Measurements from ENCODE around the gene ONECUT3. TPM values are rescaled to one million over a fixed set of nuclear protein-coding genes. Genes with fewer than 3 reads are reported as not detected.

The ONECUT3 gene
- total and polyA plus RNA-seq, 9 of the 15 experiments (the other 6 are each of a cell fraction or from before 2014, with no cell fraction given) = not detected

DNA sequence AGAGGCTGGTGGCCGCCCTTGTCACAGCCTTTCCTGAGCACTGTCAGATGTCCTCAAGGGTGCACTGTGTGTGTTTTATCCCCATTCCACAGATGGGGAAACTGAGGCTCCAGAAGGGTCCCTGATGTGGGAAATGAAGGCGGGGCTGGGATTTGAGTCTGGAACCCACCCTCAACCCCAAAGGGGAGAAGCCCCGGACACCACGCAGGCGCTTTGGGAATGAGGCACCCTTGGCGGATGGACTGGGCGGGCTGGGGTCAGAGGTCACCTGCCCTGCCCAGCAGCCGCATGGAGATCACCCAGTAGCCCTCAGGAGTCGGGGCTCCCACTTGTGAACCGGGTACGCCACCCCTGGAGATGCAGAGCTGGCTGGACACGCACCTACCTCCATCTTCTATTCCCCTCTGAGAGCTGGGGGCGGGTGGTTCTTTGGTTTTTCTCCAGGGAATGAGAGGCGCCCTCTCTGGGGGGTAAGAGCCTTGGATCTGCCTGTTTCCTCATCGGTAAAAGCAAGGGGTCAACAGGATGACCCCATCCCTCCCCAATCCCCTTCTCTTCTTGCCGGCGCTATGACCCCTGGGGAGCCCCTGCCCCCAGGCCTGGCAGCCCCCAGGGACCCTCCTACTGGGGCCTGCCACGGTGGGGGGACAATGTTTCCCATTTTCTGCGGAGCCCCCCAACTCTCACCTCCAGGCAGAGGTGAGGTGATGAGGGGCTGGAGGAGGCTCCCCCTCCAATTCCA is 8.3 kb upstream of the ONECUT3 start:
- H3K27ac ChIP-seq (ENCODE audit: extremely low read depth, low read depth, low read length) = no peak overlapping the region
- peaks cover 0 to 5% of the 10 kb centered on the region in 2 experiments; a peak in 1 of 5 replicates for H3K27me3 ChIP-seq (ENCODE audit: control insufficient read depth in 2 of 2, insufficient read depth in 2 of 2, low read length in 2 of 2)
- H3K4me1 ChIP-seq (replicated peaks in 1 of 2; ENCODE audit: control insufficient read depth in 2 of 2, insufficient read depth in 2 of 2, low read length in 2 of 2) = peaks cover 24 to 68% of the 10 kb centered on the region in 2 experiments
- H3K4me3 ChIP-seq = no peak overlapping the region
- peak; percentile 47 to 77; a peak in 3 of 4 replicates for TF ChIP-seq KDM1A (IDR thresholded peaks at IDR 0.05)
- 0 out of 2 replicates have a peak, but pooled peaks have one; percentile 54 for TF ChIP-seq CBX1 (IDR thresholded peaks at IDR 0.05; ENCODE audit: low read depth)
- TF ChIP-seq NR2C2 (CRISPR knock-in tag; IDR thresholded peaks at IDR 0.05) = peak; percentile 79
- TF ChIP-seq NR2C2 (tag; IDR thresholded peaks at IDR 0.05) = peak; percentile 62
- TF ChIP-seq SMARCA5 (IDR thresholded peaks at IDR 0.05) = peak; percentile 68; the same call in 1 of the 2 replicates
- TF ChIP-seq, protein P1, sequence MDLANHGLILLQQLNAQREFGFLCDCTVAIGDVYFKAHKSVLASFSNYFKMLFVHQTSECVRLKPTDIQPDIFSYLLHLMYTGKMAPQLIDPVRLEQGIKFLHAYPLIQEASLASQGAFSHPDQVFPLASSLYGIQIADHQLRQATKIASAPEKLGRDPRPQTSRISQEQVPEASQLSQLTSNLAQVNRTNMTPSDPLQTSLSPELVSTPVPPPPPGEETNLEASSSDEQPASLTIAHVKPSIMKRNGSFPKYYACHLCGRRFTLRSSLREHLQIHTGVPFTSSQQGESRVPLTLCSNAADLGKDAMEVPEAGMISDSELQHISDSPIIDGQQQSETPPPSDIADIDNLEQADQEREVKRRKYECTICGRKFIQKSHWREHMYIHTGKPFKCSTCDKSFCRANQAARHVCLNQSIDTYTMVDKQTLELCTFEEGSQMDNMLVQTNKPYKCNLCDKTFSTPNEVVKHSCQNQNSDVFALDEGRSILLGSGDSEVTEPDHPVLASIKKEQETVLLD (IDR thresholded peaks at IDR 0.05) = no peak
- no peak for TF ChIP-seq MYC (IDR thresholded peaks at IDR 0.05; ENCODE audit: low read depth, low read length)
- no peak for TF ChIP-seq MYC (CRISPR knock-in tag; IDR thresholded peaks at IDR 0.05; ENCODE audit: borderline replicate concordance, low read depth)
- TF ChIP-seq CTCFL (IDR thresholded peaks at IDR 0.05; ENCODE audit: borderline replicate concordance, insufficient read depth, low read depth, low read length, poor library complexity, severe bottlenecking) = peak; percentile 39
- TF ChIP-seq NCOA1 (IDR thresholded peaks at IDR 0.05; ENCODE audit: low read depth) = no peak
- peak; percentile 78 for TF ChIP-seq BCOR (IDR thresholded peaks at IDR 0.05)
- no peak for TF ChIP-seq FOXP1 (CRISPR knock-in tag; IDR thresholded peaks at IDR 0.05)
- TF ChIP-seq ZNF445 (CRISPR knock-in tag; IDR thresholded peaks at IDR 0.05; ENCODE audit: low read depth) = no peak
- peak; percentile 74 for TF ChIP-seq RBM25 (IDR thresholded peaks at IDR 0.05; ENCODE audit: low read depth, low read length, severe bottlenecking)
- TF ChIP-seq ZBTB33 (CRISPR knock-in tag; IDR thresholded peaks at IDR 0.05) = peak; percentile 16; the same call in 1 of the 2 replicates
- no peak for TF ChIP-seq DIDO1 (tag; IDR thresholded peaks at IDR 0.05; ENCODE audit: low read depth)
- peak; percentile 83 for TF ChIP-seq NR2C1 (IDR thresholded peaks at IDR 0.05)
- peak; percentile 77 for TF ChIP-seq NR2C1 (tag; IDR thresholded peaks at IDR 0.05)
- no peaks in the 10 kb centered on the region for H3K36me3 ChIP-seq (ENCODE audit: control insufficient read depth, insufficient read depth, low read length)
- no peaks in the 10 kb centered on the region for H3K79me2 ChIP-seq (ENCODE audit: control insufficient read depth, insufficient read depth, low read length)
- intact Hi-C loops (cut with micrococcal nuclease) = no loop called here
- ATAC-seq (no peak), FAIRE-seq (no peak), DNase-seq (ENCODE audit: extremely low read depth in 1 of 4, low spot score in 3 of 4) (peak in 3 of 4 experiments; percentile 34 to 46 (median 42))
- H3K9me3 ChIP-seq (replicated peaks; ENCODE audit: control insufficient read depth, insufficient read depth, low read depth, low read length) = no peaks in the 10 kb centered on the region
- no peak overlapping the region for H3K4me2 ChIP-seq (ENCODE audit: insufficient read depth, low read length)
- H4K20me1 ChIP-seq (replicated peaks; ENCODE audit: control insufficient read depth, insufficient read depth, low read length) = no peaks in the 10 kb centered on the region
- no TSS peak for BruUV-seq (replicated peaks)
- no peaks in the 10 kb centered on the region for H3K9me1 ChIP-seq (ENCODE audit: control insufficient read depth, insufficient read depth, low read length)
- H3K9ac ChIP-seq (ENCODE audit: insufficient read depth in 1 of 2, low read depth in 2 of 2, low read length in 2 of 2) = peak overlapping the region in 1 of 2 experiments; percentile 71; a peak in 1 of 4 replicates
- in situ Hi-C loops (cut with MboI) = no loop called here
- ChIA-PET POLR2A (no interaction called here), CTCF (ENCODE audit: low intra/inter-chr PET ratio) (no interaction called here)
- H2AFZ ChIP-seq (ENCODE audit: low read depth, low read length) = peak overlapping the region; percentile 44; the same call in 1 of the 2 replicates
- WGBS (ENCODE audit: insufficient coverage, low coverage, missing lambda C conversion rate) = 55% methylated on average over 17 of the region's 19 CpGs
